Hematopoietic multipotent progenitor cell treated with erythropoietin and hydrocortisone succinate and interleukin-3 and kit ligand, for 4 days (in vitro differentiated cells): ENCODE data around the gene NOS3.

Experiments
- DNase-seq: peaks from one replicate; pipeline ENCODE4 v3.0.0-alpha.2; 2015

The NOS3 gene

DNA sequence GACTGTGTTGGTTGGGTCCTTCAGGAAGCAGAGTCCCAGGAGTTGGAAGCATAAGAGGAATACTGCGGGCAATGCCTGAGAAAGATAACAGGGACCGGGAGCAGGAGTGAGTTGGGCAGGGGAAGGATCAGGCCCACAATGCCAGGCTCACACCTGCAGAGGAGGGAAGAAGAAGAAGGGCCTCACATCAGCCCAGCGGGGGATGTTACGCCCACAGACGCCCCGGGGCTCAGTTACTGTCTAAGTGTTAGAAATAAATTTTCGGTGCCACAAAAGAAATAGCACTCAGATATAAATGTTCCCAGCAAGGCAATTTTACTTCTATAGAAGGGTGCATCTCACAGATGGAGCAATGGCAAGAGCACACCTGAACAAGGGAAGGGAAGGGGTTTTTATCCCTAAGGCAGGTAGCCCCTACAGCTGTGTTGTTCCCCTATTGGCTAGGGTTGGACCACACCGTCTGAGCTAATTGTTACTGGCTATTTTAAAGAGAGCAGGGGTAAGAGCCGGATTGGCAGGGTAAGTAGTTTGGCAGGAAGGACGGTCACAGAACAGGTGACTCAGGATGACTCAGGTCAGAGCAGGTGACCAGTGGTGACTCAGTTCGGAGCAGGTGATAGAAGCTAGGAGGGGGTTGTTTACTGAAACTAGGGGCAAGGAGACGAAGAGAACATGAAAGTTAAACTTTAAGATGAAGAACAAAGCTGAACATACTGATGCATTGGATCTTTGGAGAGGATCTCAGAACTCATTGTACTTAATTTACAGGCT is at the start of gene NOS3:
Gene NOS3, plus strand, starts transcription at position 602 of the 771 bp plus-strand sequence. CDS start 2,787 bp downstream, outside the sequence.
- DNase-seq, result peak; percentile 44

DNA sequence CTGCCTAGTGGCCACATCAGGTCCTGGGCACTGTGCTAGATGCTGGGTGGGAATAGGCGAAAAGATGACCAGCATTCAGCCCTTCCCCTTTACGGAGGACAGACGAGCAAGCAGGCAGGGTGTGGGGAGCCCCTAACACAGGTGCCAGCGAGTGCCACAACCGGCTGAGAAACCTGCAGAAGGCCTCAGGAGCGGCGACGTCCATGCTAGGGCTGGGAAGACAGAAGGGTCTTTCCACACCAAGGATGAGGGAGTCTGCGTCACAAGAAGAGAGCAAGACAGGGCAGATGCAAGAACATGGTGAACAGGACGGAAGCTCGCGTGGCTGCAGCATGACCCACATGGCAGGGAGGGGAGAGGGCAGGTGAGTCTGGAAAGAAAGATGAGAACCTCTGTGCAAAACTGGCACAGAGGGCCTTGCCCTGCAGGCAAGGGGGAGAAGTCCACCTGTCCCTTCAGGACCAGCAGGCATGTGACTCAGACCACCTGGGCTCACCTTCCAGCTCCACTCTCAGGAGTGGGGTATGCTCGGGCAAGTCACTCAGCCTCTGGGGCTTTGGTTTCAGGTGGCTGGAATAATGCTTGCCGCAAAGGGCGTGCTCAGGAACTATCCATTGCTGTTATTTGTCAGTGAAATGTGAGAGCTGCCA is 49.3 kb upstream of the NOS3 start:
- no peak for DNase-seq

DNA sequence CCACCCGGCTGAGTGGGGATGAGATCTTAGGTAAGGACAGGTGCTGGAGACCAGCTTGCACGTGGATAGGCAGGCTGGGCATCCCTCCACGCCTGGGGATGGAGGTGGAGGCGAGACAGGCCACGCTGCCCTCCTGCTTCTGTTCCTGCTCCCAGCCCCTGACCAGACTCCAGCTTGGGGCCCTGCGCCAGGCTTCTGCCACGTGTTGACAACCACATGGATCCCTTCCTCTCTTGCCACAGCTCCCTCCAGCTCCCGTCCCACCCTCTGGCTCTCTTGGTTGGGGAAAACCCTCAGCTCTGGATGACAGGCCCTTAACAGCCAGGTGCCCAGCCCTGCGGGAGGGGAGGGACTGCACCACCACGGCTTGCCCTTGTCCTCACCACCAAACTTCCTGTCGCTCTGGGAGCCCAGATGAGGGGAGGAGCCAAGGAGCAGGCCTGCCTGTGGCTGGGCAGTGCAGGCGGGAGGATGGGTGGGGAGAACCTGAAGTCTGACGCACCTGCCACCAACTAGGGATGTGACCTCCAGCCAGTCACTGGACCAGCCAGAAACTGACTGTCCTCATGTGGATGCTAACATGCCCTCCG is 48.7 kb upstream of the NOS3 start:
- DNase-seq, result peak; percentile 93

DNA sequence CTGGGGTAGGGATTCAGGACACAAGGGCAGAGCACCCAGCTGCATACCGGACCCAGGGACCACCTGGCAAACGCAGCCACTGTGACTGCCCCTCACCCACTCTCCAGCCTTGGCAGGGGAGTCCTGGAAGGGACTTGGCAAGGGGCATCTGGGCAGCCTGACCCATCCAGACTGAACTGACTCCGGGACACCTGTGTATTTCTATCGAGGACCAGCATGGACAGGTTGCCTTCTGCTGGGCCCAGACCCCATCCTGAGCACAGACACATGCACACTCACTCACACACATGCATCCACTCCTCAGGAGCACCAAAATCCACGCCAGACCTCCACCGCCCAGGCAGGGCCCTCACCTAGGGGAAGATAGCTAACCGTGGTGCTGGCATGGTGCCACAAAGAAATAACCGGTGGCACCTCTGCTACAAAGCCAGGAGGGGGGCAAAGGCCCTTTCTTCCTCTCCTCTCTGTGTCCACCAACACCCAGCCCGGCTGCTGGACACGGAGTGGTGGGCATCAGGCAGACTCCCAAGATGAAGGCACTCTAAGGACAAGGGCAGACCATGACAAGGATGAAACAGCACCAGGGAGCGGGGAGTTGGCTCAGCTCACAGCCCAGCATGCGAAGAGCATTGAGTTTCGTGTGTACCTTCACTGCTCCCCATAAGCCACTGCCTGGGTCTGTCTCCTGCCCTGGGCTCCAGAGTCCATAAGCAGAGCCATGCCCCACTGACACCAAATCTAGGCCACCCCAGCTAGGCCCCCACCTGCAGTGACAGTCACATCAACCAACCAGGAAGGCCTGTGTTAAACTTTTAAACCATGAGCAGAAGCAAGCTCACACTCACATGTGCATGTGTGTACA is 48.0 kb upstream of the NOS3 start:
- peak; percentile 44 for DNase-seq

DNA sequence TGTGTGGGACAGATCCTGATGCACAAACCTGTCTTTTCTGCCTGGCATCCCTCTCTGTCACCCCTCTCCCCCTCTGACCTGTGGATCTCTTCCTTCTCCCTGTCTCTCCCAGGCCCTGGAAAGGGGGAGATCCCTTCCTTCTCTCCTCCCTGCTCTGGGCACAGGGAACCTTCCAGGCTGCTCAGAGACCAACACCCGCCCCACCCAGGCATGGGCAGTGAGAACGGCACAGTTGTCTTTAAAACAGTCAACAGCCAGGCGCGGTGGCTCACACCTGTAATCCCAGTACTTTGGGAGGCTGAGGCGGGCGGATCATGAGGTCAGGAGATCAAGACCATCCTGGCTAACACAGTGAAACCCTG is 47.4 kb upstream of the NOS3 start:
- DNase-seq, result no peak

DNA sequence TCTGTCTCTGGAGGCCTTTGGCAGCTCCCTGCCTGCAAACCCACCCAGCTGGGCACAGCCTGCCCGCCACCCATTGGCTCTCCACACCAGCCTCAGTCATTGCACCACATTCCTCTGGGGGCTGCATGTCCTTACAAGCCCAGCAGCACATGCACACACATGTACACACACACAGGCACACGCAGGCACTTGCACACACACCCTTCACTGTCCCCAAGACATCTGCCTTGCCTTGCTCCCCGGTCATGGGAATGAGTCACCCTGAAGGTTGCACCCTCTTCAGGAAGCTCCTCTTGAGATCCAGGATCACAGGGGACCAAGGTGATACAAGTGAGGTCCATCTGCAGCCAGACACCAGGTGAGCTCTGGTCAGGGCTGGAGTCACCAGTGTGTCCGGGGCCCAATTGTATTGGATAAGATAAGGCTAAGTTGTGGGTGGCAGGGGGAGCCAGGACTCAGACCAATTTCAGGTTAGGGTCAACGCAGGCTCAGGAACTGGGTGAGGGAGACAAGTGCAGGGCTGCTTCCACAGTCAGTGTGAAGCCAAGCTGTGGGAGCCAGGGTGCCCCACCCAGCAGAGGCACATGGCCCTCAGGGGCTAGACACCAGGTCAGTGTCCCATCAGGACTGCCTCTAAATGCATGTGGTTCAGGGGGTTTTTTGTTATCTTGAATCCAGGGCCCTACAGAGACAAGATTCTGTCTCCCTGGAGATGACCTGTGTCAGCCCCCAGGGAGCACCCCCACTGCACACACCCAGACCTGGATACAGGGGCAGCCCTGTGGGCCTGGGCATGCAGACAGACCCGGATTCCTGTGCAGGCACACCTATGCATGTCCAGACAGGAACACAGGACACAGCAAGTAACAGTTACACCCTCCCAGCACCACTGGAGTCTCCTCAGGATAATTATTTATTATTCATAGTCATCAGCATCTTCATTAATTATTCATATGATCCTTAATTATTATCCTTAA is 46.5 kb upstream of the NOS3 start:
- peak; percentile 53 for DNase-seq

DNA sequence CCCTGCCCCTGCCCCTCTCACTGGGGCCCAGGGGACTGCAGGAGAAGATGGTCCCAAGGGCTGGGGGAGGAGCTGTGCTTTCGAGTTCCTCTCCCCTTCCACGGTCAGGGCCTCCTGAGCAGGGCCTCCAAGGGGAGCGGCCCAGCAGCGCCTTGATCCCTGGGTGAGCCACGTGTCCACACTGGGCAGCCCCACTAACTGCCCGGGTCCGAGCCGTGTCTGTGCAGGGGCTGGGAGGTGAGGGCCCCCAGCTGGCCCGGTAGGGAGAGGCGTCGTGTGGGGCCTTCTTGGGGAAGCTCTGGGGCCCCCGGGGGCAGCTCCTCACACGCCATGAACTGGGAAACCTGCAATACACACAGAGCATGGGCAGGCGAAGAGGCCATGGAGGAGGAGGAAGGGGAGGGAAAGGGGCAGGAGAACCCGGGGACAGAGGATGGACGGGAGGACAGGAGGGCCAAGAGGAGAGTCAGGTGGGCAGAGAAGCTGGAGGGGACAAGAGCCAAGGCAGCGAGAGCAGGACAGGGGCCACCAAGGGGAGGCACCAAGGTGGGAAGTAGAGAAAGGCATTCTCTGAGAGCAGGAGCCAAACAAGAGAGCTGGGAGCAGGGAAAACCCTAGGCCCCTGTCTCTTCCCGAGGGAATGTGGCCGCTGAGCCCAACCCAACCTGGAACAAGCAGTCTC is 45.5 kb upstream of the NOS3 start:
- peak; percentile 39 for DNase-seq

DNA sequence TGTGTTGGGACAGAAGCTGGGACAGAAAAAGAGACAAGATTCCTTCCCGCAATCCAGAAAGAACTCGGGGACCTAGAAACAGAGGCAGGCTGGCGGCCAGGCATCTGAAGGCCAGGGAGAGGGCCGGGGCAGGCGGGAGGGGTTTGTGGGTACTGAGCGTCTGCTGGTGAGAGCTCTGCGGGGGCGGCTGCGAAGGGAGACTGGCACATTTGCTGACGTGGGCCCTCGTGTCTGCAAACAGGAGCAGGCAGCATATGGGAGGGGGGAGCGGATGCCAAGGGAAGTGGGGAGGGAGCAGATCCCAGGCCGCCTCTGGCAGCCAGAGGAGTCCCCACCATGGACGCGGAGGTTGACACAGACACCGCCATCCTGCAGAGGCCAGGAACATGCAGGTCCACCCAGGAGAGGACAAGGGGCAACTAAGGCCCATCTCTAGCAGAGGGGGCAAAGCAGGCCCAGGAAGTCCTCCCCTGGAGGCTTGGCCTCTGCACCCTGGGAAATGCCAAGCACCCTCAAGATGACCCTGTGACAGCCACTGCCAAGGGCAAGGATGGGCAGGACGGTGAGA is 44.9 kb upstream of the NOS3 start:
- DNase-seq, result peak; percentile 66

DNA sequence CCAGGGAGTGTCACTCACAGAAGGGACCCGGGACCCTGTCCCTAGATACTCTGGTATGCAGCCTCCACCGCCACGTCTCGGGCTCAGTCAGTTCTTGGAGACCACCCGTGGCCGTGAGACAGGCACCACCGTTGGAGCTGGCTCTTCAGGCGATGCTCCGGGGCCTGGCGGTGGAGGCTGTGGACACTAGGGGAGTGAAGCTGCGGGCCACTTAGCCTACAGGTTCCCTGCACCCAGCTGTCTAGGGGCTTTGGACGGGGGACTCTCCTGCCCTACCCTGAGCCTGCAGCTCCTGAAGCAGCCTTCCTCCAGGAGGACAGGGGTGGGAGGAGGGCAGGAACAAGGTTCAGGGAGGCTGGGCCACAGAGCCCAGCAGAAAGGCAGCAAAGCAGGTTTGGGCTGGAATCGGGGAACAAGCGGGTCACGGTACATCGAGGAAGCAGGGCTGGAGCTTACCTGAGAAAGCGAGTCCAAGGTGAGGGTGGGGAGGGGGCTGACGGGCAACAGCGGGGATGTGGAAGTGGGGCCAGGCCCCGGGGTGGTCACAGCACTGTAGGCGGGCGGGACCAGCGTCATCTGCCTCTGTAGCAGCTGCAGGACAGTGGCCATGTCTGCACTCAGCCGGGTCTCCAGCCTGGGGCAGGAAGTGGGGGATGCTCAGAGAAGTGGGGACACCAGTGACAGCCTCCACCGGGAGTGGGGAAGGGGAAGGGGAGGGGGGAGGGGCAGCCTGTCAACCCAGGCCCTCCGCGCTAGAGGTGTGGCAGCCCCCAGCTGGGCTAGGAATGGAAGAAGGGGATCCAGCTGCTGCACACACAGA is 44.2 kb upstream of the NOS3 start:
- DNase-seq, result no peak

DNA sequence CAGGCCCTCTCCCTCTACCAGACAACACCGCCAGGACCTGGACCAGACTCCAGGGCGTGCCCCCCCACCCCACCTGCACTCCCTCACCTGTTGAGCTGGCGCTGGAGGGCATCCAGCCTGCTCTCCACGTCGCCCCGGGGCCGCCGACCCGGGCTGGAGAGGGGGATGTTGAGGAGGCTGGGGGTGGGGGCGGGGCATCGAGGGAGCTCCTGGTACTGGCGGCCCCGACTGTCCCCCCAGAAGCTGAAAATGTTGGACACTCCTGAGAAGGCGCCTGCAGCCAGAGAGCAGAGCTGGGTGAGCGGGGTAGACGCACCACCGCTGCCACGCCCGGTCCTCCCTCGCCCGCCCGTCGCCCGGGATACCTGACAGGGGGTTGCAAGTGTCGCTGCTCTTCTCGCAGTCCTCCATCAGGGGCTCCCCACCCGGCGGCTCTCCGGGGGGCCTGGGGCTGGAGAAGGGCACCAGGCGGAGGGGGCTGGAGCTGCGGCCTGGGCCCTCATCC is 43.5 kb upstream of the NOS3 start:
- peak; percentile 37 for DNase-seq

DNA sequence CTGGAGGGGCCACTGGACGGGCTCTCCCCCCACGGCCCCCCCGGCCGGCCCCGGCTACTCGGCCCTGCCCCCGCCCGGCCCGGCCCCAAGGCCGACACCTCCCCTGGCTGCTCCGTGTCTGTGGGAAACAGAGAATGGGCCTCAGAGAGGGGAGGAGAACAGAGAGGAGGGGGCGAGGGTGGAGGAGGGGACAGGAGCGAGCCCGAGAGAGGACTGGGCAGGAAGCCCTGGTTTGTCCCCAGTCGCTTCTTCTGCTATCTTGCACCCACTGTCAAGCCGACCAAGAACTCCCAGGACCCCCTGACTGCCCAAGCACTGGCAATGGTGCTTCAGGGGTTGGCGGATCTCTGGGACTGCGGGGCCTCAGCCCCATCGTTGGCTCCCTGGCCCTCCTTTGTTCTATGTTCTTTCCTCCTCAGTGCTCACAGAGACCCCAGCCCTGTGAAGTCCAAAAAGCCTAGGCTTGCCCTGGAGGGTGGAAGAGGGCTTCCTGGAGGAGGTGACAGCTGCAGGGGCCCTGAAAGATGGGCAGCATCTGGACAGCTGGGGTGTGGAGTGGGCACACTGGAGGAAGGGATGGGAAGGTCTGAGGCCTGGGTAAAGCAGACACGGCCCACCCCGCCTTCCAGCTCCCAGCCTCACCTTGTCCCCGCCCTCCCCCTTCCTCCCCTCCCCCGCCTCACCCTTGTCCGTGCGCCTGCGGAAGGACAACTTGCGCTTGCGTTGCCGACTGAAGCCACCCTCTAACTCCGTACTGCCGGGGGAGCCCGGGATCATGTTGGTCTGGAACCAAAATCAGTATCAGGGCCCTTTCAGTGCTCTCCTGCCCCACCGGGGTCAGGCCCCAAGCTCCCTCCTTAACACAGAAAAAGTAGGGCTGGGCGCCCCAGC is 42.8 kb upstream of the NOS3 start:
- DNase-seq, result peak; percentile 19

DNA sequence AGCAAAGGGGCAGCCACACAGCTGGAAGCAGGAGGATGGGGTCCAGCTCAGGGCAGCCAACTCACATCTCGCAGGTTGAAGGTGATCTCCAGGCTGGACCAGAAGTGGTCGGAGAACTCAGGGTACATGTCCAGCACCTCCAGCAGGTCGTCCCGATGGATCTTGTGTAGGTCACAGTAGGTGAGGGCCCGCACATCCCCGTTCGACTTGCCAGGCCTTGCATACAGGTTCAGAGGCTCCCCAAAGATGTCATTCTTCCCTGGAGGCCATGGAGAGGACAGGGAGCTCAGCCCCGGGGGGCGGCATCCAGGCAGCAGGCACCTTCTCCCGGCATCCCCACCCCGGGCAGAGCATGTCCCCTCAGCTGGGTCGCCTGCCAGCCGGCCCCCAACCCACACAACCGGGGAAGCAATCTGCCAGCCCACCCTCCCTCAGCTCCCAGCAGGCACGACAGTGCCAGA is 42.0 kb upstream of the NOS3 start:
- no peak for DNase-seq

DNA sequence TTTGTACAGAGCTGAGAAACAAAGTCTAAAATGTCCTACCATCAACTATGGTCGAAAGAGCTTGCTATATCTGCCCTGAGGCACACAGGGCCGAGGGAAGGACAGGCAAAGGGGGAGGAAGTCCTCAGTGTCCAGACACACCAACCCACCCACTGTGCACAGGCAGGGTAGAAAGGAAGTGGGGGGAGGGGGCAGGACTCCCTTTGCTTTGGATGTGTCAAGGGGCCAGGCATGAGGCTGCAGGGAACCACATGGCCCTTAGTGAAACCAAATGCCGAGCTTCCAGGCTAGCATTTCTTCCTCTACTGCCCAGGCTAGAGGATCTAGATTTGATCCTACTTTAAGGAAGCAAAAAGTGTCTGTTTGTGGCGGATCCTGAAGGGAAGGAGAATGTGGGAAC is 41.3 kb upstream of the NOS3 start:
- peak; percentile 52 for DNase-seq

DNA sequence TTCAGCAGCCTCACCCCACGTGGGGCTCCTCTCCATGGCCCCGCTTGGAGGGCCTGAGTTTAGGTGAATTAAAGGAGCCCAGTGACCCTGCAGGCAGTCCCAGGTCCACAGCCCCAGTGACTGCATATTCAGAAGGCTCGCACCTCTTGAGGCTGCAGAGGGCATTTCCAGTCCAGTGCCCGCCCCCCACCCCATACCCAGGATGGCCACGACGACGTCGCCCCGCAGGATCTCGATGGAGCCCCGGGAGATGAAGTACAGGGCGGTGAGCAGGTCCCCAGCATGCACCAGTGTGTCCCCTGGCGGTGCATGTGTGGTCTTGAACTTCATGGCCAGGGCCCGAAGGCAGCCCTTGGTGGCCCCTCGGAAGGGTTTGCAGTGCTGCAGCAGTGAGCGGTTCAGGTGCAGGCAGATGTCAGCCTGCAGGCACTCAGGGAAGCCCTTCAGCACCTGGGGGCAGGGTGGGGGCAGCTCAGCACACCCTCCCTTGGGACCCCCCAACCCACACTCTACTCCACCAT is 40.8 kb upstream of the NOS3 start:
- no peak for DNase-seq

DNA sequence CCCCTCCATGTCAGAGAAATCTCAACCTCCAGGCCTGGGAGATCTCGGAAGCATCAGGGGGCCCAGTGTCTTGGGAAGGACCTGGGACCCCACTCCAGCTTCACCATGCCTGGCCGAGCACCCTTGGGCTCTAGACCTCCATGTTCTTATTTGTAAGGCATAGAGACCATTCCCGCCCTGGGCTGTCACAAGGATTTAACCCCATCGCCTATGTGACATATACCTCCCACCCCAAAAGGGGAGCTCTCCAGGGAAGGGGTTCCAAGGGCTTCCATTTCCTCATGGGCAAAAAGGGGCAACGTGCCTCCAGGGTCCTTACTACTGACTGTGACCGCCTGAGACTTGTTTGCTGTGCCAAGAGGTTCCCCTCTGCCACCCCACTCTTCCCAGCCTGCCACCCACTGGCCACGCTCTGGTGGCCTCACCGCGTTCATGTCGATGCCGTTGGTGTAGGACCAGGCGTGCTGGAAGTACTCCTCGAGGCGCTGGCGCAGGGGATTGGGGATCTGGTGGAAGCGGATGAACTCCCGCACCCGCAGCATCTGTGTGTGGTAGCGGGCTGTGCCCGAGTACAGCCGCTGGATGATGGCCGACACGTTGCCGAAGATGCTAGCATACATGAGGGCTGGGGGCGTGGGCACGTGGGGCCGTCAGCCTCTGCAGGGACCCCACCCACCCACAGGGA is 40.2 kb upstream of the NOS3 start:
- peak; percentile 19 for DNase-seq

DNA sequence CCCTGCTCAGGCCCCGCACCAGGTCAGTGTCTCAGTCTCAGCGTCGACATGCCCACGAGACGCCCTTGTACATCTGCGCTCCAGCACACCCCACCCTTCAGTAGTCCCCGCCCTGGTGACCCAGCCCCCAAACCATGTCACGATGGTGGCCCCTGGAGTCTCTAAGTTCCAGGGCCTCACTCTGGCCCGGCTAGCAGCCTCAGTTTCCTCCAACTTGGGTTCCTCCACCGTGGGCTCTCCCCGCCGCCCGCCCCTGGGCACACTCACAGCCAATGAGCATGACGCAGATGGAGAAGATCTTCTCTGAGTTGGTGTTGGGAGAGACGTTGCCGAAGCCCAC is 39.7 kb upstream of the NOS3 start:
- DNase-seq, result no peak

DNA sequence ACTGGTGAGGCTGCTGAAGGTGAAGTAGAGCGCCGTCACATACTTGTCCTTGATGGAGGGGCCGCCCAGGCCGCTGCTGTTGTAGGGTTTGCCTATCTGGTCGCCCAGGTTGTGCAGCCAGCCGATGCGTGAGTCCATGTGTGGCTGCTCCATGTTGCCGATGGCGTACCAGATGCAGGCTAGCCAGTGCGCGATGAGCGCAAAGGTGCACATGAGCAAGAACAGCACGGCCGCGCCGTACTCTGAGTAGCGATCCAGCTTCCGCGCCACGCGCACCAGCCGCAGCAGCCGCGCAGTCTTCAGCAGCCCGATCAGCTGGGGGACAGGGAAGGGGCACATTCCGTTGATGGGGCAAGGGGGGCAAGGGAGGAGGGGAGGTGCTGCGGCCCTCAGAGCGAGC is 39.3 kb upstream of the NOS3 start:
- no peak for DNase-seq
